Brain microvascular endothelial cell (primary cell): ENCODE data around the gene GRPEL1.

ENCODE experiments used
- DNase-seq: peaks from one replicate; pipeline ENCODE4 v3.0.0-alpha.2; 2020
- H3K27ac ChIP-seq: fragments of 250-450 bp; sonication (Bioruptor Pico); 2 replicates; pipeline ENCODE4 v1.5.1; 2020; ENCODE audit warnings: mild to moderate bottlenecking, moderate library complexity
- H3K27me3 ChIP-seq: fragments of 250-450 bp; sonication (Bioruptor Pico); replicated peaks from 2 replicates; pipeline ENCODE4 v1.5.1; 2020; ENCODE audit warnings: mild to moderate bottlenecking
- H3K36me3 ChIP-seq: fragments of 250-450 bp; sonication (Bioruptor Pico); replicated peaks from 2 replicates; pipeline ENCODE4 v1.5.1; 2020; ENCODE audit warnings: mild to moderate bottlenecking
- H3K4me3 ChIP-seq: 2 replicates; pipeline ENCODE4 v1.5.1; 2011; ENCODE audit warnings: low read depth, mild to moderate bottlenecking, control low read depth, low read length, moderate library complexity
- CTCF ChIP-seq: IDR thresholded peaks from 2 replicates; pipeline ENCODE4 v1.5.1; 2011; ENCODE audit warnings: low read depth, mild to moderate bottlenecking, moderate library complexity, low read length, control low read depth, inconsistent platforms; ENCODE audit errors: missing control alignments
- in situ Hi-C: cut with HindIII; loops from 2 replicates; pipeline ENCODE4 v1.10.0; 2017; ENCODE audit warnings: low sequenced_read_pairs, low pct_ligation_motif_present

The GRPEL1 gene

GRCh38 chr4:7101692-7102515, 34.0 kb upstream of the GRPEL1 start:
- H3K27ac ChIP-seq = no peak overlapping the region
- peak; percentile 60 for DNase-seq

DNA sequence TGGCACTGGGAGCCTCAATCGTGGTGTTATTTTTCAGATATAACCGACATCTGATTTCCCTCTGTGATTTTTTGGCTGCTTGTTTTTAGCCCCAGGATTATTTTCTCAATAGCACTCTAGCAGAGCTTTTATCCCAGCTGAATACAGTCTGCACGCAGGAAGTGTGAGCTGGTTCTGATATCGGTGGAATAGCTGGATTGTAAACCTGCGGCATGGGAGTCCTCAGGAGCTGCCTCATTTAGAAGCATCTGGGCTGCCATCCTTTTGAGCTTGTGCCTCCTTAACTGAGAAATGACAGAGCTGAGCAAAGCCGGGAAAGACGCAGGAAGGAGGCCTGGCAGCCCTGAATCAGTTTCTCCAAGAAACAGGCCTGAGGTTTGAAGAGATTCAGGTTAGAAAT, 28.4 kb upstream of the GRPEL1 start:
- TF ChIP-seq CTCF = no peak
- no peaks in the 10 kb centered on the region for H3K27me3 ChIP-seq
- in situ Hi-C loops = no loop called here
- H3K27ac ChIP-seq = no peak overlapping the region
- no peaks in the 10 kb centered on the region for H3K36me3 ChIP-seq
- H3K4me3 ChIP-seq = no peak overlapping the region
- DNase-seq = no peak

More at GRCh38 chr4:7101692-7102515, 34.0 kb upstream of the GRPEL1 start:
- H3K36me3 ChIP-seq = no peaks in the 10 kb centered on the region
- in situ Hi-C loops = no loop called here
- peak; percentile 90 for TF ChIP-seq CTCF
- H3K4me3 ChIP-seq = peak overlapping the region; percentile 15
- no peaks in the 10 kb centered on the region for H3K27me3 ChIP-seq

- Histone ChIP-seq H3K27me3 (no peaks in the 10 kb centered on the region), H3K36me3 (no peaks in the 10 kb centered on the region), H3K27ac (no peak overlapping the region), H3K4me3 (no peak overlapping the region)
- in situ Hi-C loops = no loop called here
- DNase-seq = no peak
- no peak for TF ChIP-seq CTCF
Observed at GRCh38 chr4:7095611-7096155, 27.8 kb upstream of the GRPEL1 start.

GRCh38 chr4:7094916-7095315, 27.1 kb upstream of the GRPEL1 start:
- in situ Hi-C loops = no loop called here
- no peaks in the 10 kb centered on the region for H3K27me3 ChIP-seq
- no peak for TF ChIP-seq CTCF

DNA sequence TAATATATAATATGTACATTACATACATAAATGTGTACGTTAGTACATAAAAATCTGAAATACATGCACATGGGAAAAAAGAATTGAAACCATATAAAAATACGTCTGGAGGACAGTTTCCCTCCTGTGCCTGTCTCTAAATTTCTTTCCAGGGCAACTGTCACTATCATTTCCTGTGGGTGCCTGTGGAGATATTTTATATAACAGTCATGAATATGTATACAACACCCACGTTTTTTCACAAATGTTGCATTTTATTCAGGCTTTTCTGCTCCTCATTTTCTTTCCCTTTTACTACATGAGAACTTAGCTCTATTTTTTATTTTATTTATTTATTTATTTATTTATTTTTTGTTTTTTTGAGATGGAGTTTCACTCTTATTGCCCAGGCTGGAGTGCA, 24.2 kb upstream of the GRPEL1 start:
- TF ChIP-seq CTCF = no peak
- Histone ChIP-seq H3K27ac (no peak overlapping the region), H3K36me3 (no peaks in the 10 kb centered on the region), H3K4me3 (no peak overlapping the region), H3K27me3 (no peaks in the 10 kb centered on the region)
- DNase-seq = no peak
- in situ Hi-C loops = no loop called here

More at GRCh38 chr4:7094916-7095315, 27.1 kb upstream of the GRPEL1 start:
- no peak overlapping the region for H3K4me3 ChIP-seq
- no peaks in the 10 kb centered on the region for H3K36me3 ChIP-seq
- no peak overlapping the region for H3K27ac ChIP-seq
- no peak for DNase-seq
